NCI-H1105 treated with DMSO at 0.1 percent for 48 hours (cell line): ENCODE results near the gene RASA1.
"Not testable (repeated sequence)": the region's sequence is repeated elsewhere in the genome, so short reads cannot be mapped to it uniquely, and the experiment has no call there.

Experiments used
- DNase-seq: peaks from one replicate; lab custom pipeline; 2025; lab: John Stamatoyannopoulos, UW

RASA1 gene

DNA sequence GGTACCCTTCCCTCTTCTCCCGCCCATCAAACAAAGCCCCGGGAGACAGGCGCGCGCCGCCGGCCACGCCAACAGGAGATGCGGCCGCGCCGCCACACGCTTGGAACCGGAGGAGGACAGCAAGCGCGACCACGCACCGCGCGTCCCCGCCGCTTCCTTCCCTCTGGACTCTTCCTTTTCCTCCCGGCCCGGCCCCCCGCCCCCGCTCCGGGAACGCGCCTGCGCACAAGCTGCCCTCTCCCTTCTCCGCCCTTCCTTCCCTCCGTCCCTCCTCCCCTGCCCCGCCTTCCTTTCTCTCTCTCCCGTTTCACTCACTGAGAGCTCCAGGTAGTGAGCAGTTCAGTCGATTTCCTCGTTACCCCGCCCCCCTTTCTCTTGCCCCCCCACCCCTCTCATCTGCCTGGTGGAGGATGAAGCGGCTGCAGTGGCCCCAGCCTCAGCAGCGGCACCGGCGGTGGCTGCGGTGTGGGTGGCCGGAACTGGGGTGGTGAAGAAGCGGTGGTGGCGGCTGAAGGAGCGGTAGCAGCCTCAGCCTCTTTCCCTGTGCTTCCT is at the start of gene RASA1:
Gene RASA1 (plus strand): TSS at position 310 of the 552 bp plus-strand sequence. CDS start 569 bp downstream, outside the sequence.
- peak; percentile 85 for DNase-seq

GRCh38 chr5:87229780-87230179 is 37.9 kb upstream of the RASA1 start:
- DNase-seq: no peak

GRCh38 chr5:87231037-87231808 is 36.5 kb upstream of the RASA1 start:
- DNase-seq: no peak

DNA sequence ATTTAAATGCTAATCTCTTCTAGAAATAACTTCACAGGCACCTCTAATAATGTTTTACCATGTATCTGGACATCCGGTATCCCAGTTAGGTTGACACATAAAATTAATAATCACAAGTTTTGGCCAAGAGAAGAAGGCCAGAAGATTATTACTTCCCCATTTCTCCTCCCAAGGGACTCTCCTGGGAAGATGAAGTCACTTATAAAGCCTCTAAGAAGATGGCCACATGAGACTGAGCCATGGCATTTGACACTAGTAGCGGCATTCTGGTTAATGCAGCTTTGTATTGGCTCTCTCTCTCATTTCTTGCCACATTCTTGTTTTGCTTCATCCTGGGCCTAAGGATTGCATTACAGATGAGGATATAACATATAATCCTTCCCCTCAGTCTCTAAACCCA is 34.5 kb upstream of the RASA1 start:
- no peak for DNase-seq

DNA sequence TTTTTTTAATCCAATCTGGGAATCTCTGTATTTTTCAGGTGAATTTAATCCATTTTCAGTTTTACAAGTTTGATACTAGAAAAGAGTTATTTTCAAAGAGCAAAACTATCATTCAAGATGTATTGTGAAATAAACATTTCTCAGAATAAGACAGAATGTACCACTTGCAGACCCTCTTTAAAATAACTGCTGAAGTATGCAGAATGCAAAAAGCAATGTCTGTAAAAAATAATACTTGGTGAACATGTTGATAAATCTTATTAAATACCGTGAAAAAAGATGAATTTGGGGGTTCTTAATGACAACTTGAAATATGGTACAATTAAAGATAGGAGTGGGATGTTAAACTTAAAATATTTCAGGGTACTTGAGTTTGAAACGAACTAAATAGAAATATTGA is 26.1 kb upstream of the RASA1 start:
- DNase-seq: no peak

- DNase-seq: no peak
Measured at GRCh38 chr5:87242242-87242641, 25.4 kb upstream of the RASA1 start.

DNA sequence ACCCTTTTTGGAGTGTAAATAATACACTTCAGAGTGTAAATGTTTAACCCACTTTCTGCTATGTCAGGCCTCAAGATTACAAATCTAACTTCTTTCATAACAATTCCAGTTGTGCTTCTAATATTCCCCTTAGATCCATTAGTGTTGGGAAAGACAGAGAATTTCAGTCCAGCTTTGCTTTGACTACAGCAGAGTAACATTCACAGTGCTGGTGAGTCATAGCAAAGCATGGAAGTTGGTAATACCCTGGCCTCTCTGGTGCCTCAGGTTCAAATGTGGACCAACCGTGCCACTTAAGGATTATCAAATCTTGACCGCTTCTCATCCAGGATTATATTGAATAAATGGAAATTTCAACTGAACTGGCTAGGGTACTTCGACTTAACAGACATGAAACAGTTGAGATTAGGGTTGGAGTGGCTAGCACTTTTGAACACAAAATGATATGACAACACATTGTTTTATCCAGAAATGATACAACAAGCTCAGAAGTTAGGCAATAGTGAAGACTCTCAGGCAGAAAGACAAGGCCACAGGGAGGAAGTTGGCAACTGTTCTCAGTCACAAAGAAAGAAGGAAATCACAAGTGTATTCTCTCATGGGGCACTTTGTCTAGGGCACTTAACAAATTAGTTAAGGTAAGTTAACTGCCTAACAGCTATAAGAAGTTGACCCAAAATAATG is 24.4 kb upstream of the RASA1 start:
- no peak for DNase-seq

GRCh38 chr5:87245451-87245850 is 22.2 kb upstream of the RASA1 start:
- DNase-seq: no peak

DNA sequence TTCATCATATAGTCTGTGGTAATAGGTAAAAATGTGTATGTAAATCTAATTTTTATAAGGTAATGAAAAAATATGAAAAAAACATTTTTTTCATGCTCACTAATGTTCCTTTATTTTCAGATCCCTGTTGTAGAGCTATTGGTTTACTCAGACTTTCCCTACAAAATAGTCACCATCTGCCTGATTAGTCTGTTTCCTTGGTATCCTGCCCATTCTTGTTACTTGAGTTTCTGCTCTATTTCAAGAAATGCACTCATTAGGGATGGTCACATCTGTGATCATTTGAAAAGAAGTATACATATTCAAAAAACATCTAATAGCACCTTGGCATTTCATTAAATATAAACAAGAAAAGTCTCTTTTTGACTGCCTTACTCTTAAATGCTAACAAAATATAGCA is 21.6 kb upstream of the RASA1 start:
- DNase-seq: no peak

- DNase-seq: no peak
Measured at GRCh38 chr5:87252283-87252605, 15.4 kb upstream of the RASA1 start.

GRCh38 chr5:87254035-87254434 is 13.6 kb upstream of the RASA1 start:
- DNase-seq: no peak

GRCh38 chr5:87258507-87258906 is 9.2 kb upstream of the RASA1 start:
- DNase-seq: no peak

GRCh38 chr5:87260604-87261192 is 7.0 kb upstream of the RASA1 start:
- no peak for DNase-seq

DNA sequence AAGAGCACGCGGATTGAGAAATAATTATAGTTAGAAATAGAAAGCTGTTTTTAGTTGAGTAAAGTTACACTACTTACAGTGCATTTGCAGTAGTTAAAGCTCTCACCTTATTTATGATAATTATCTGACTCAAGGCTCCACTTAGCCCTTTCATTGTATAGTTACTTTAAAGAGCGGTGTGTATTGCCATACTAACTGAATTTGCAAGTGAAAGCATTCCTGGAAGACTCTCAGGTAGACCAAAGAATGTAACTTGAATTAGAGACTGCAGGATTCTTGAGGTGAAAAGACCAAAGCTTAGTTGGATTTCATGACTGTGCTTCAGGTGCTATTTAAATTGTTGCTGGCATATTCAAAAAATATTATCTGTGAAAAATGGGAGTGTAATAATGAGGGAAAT is 4.2 kb upstream of the RASA1 start:
- DNase-seq: no peak

GRCh38 chr5:87266914-87267573 is 639 bp upstream of the RASA1 start:
- DNase-seq: no peak

DNA sequence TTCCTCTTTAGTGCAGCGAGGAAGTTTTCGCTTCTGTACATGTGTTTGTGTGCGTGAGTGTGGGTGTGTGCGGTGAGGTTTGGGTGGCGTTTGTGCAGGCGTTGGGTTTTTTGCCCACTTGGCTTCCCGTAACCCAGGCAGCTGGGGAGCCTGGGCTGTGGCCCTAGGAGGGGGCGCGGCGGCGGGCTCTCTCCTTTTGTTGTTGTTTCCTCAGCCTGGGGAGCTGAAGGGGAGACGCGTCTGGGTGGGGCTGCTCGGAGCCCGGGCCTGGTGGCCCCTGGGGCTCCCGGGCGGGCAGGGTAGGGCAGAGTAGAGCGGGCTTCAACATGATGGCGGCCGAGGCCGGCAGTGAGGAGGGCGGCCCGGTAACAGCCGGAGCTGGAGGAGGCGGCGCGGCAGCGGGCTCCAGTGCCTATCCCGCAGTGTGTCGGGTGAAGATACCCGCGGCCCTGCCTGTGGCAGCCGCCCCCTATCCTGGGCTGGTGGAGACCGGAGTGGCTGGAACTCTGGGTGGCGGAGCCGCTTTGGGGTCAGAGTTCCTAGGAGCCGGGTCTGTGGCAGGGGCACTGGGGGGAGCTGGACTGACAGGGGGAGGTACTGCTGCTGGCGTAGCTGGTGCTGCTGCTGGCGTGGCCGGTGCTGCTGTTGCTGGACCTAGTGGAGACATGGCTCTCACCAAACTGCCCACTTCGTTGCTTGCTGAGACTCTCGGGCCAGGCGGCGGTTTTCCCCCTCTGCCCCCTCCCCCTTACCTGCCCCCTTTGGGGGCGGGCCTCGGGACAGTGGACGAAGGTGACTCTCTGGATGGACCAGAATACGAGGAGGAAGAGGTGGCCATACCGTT is 665 bp downstream of the RASA1 start:
- DNase-seq: peak; percentile 51

DNA sequence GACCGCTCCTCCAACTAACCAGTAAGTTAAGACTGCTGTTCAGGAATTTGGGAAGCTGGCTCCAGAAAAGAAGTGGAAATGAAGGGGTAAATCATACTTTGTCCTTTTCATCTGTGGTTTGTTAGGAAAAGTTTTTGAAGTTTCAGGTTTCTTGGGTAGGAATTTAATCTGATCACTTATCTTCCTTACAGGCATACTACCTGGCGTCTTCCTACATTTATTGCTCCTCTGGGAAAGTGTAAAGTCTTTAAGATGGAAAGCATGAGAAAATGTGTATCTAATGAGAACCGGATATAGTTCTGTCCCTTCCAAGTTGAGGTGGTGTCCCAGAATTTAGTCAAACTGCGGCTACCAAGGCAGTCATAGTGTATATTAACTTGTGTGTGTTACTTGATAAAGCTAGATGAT is 1.3 kb downstream of the RASA1 start:
- DNase-seq: no peak

DNA sequence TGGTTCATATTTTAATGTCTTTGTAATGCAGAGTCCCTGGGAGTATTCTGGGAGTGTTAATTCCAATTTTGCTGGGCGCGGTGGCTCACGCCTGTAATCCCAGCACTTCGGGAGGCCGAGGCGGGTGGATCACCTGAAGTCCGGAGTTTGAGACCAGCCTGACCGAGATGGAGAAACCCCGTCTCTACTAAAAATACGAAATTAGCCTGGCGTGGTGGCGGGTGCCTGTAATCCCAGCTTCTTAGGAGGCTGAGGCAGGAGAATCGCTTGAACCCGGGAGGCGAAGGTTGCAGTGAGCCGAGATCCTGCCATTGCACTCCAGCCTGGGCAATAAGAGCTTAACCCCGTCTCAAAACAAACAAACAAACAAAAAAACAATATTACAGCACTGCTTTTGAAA is 3.2 kb downstream of the RASA1 start:
- not testable (repeated sequence) for DNase-seq

GRCh38 chr5:87276655-87277054 is 9.0 kb downstream of the RASA1 start:
- no peak for DNase-seq

- no peak for DNase-seq
Measured at GRCh38 chr5:87277279-87277835, 9.7 kb downstream of the RASA1 start.

- no peak for DNase-seq
Measured at GRCh38 chr5:87278590-87279100, 11.0 kb downstream of the RASA1 start.
